Small intestine (tissue), 7 donors: ENCODE results near the gene NR6A1. TPM values are rescaled to one million over a fixed set of nuclear protein-coding genes. Genes with fewer than 3 reads are reported as not detected.

ENCODE experiments used
- DNase-seq, 2 donors: peaks; one replicate each; pipeline versions ENCODE4 v3.0.0 to v3.0.0-alpha.2; 2013
- FAIRE-seq: peaks from 2 replicates; lab custom pipeline; 2012; peaks lifted over from hg19 to GRCh38; lab: Jason Lieb, UNC
- H3K27ac ChIP-seq, 3 donors: one replicate each; pipeline ENCODE4 v1.5.1; 2013; ENCODE audit warnings: low read length in 2 of 3, mild to moderate bottlenecking in 2 of 3, control low read depth in 1 of 3, inconsistent platforms in 1 of 3, low read depth in 1 of 3, moderate library complexity in 1 of 3
- H3K27me3 ChIP-seq, 3 donors: one replicate each; pipeline ENCODE4 v1.6.1; 2013; ENCODE audit warnings: low read length in 3 of 3, inconsistent platforms in 1 of 3; ENCODE audit not compliant: control insufficient read depth in 3 of 3, insufficient read depth in 3 of 3
- H3K36me3 ChIP-seq, 3 donors: one replicate each; pipeline ENCODE4 v1.6.1; 2013; ENCODE audit warnings: low read length in 3 of 3, inconsistent platforms in 1 of 3, low read depth in 1 of 3, mild to moderate bottlenecking in 1 of 3, moderate library complexity in 1 of 3; ENCODE audit not compliant: control insufficient read depth in 3 of 3, insufficient read depth in 2 of 3
- H3K4me1 ChIP-seq, 3 donors: one replicate each; pipeline ENCODE4 v1.6.1; 2013; ENCODE audit warnings: low read length in 2 of 3, inconsistent platforms in 1 of 3, low read depth in 1 of 3, mild to moderate bottlenecking in 1 of 3, moderate library complexity in 1 of 3; ENCODE audit not compliant: control insufficient read depth in 3 of 3, insufficient read depth in 2 of 3
- H3K4me3 ChIP-seq, 3 donors: one replicate each; pipeline ENCODE4 v1.5.1; 2013; ENCODE audit warnings: low read length in 3 of 3, control low read depth in 1 of 3, inconsistent platforms in 1 of 3, low read depth in 1 of 3, mild to moderate bottlenecking in 1 of 3, moderate library complexity in 1 of 3
- H3K9me3 ChIP-seq, 2 donors: one replicate each; pipeline ENCODE4 v1.6.1; 2013; ENCODE audit warnings: low read depth in 1 of 2, low read length in 1 of 2; ENCODE audit not compliant: control insufficient read depth in 2 of 2, insufficient read depth in 1 of 2
- WGBS, 3 donors: extraction: QIAGEN DNeasy Blood & Tissue Kit; methylation state at CpG; one replicate each; pipeline ENCODE4 v1.1.7; 2013; 5-methylcytosine and 5-hydroxymethylcytosine counted together
- polyA plus RNA-seq, 4 donors: library from polyadenylated mRNA; stranded (reverse) in 3 of 4; unstranded in 1 of 4; fragments of 200-250 nt in 3 of 4; fragments of 120-200 nt in 1 of 4; gene quantifications; one replicate each; pipeline versions ENCODE4 v1.2.1 to v1.2.3, GENCODE V29; 2013
- donor health status: healthy with polysubstance abuse.
- donor health status: control.
- donor health status: control.
- donor health status: Bipolar disorder and iron deficiency.
- donor health status: healthy.

The NR6A1 gene
- polyA plus RNA-seq, 4 donors: 2.3 to 6.0 (median 4.0) TPM

DNA sequence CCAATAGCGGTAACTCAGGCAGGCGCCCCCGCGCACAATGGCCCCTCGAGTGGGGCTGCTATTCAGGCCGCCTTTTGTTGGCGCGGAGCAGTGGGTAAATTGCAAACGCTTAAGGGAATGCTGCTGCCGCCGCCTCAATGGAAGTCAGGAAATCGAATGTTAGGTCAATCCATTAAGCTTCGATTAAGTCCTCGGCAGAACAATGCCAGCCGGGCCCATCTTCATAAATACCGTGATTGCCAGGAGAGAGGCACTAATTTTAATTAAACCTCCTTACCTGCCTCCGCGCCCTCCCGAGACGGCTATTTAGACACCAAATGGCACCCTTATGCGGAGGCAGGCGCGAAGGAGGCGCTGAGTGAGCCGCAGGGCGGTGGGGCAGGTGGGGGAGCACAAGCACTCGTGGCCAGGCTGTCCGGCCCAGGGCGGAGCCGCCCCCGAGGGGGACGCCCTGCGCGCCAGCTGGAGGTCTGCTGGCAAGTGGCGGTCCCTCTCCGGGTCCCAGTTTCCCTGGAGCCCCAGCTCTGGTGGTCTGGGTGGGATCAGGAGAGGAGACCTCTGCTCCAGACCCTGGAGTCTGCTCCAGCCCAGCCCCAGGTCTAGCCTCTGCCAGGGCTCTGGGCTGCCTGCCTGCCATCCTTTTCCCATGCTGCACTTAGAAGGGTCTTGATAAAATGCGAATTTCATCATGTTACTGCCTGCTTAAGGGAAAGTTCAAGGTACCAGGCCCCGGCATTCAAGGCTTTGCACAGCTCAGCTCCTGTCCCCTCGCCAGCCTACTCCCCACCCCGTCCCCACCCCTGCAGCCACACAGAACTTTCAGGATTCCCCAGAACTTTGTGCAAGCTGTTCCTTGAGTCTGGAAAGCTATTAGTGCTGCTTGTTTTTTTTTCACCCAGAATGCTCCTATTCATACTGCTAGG lies 283.6 kb downstream of the NR6A1 start:
- Histone ChIP-seq H3K36me3 (no peaks in the 10 kb centered on the region), H3K4me1 (no peaks in the 10 kb centered on the region), H3K27me3 (peaks cover 0 to 70% (median 7%) of the 10 kb centered on the region in 3 donors), H3K4me3 (no peak overlapping the region), H3K9me3 (no peaks in the 10 kb centered on the region), H3K27ac (no peak overlapping the region)
- DNase-seq: no peak
- WGBS, 3 donors: 36 to 51% (median 47%) methylated on average over 33 to 40 of the region's 40 CpGs
- FAIRE-seq: no peak

DNA sequence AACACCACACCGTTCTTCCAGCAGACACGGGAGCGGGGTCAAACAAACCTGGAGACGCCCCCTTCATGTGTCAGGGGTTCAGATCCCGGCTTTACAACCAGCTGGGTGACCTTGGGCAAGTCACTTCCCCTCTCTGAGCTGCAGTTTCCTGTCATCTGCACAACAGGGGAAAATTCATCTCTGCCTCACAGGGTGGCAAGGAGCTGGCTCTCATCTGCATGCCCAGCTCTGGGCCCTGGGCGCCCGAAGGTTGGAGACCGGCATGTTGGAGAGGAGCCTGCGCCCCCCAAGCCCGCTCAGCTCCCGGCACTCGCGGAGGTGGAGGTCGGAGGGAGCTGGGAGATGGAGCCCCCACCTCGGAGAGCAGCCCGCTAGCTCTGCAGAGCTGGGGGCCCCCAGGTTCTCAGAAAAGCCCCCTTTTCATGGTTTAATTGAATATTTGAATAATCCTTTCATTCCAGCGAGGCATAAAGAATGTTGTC lies 284.3 kb downstream of the NR6A1 start:
- H3K4me3 ChIP-seq: no peak overlapping the region
- H3K9me3 ChIP-seq: no peaks in the 10 kb centered on the region
- FAIRE-seq: no peak
- no peak overlapping the region for H3K27ac ChIP-seq
- 50 to 63% (median 53%) methylated on average over 17 of the region's 17 CpGs for WGBS, 3 donors
- no peaks in the 10 kb centered on the region for H3K36me3 ChIP-seq
- H3K27me3 ChIP-seq: peaks cover 0 to 76% (median 10%) of the 10 kb centered on the region in 3 donors
- no peak for DNase-seq
- H3K4me1 ChIP-seq: no peaks in the 10 kb centered on the region

DNA sequence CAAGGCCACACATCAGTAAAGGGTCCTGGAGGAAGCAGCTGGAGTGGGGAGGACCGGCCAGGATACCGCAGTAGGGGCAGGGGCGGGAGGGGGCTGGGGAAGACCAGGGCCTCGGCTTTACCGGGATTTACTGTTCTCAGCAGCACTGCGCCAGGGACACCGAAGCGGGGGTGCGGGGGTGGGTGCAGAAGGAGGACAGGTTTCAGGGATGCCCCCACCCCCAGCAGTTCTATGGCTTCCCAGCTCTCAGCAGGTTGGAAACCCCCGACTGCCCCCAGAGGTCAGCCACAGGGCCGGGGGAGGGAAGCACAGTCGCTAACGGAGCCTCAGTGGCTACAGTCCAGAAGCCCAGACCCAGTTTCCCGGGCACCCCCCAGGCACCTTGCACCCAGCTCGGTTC lies 285.2 kb downstream of the NR6A1 start:
- H3K4me3 ChIP-seq: no peak overlapping the region
- H3K27me3 ChIP-seq: peaks cover 0 to 81% (median 10%) of the 10 kb centered on the region in 3 donors
- DNase-seq: no peak
- no peak overlapping the region for H3K27ac ChIP-seq
- WGBS, 3 donors: 55 to 66% (median 62%) methylated on average over 12 to 15 of the region's 15 CpGs
- H3K9me3 ChIP-seq: no peaks in the 10 kb centered on the region
- H3K4me1 ChIP-seq: no peaks in the 10 kb centered on the region
- FAIRE-seq: no peak
- H3K36me3 ChIP-seq: no peaks in the 10 kb centered on the region

DNA sequence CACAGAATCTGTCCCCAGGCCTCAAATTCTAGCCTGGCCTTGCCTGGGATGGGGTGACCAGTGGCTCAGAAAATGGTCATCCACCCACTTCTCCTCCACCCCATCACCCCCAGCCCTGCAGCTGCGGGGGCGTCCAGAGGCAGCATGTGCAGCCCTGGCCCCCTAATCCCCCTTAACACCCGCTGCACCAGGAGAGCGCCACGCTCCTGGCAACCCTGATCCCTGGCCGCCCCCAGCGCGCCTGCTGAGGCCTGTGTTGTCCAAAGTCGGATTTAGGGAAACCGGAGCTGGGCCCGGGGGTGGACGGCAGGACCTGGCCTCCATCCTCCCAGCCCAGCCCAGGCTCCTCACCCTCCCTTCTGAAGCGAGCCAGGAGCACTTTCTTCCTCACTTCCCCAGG lies 285.9 kb downstream of the NR6A1 start:
- FAIRE-seq: no peak
- H3K4me1 ChIP-seq: no peaks in the 10 kb centered on the region
- WGBS, 3 donors: 69 to 80% (median 71%) methylated on average over 12 to 13 of the region's 13 CpGs
- no peak overlapping the region for H3K4me3 ChIP-seq
- no peak overlapping the region for H3K27ac ChIP-seq
- no peaks in the 10 kb centered on the region for H3K9me3 ChIP-seq
- H3K27me3 ChIP-seq: peaks cover 0 to 87% (median 10%) of the 10 kb centered on the region in 3 donors
- H3K36me3 ChIP-seq: no peaks in the 10 kb centered on the region
- no peak for DNase-seq

DNA sequence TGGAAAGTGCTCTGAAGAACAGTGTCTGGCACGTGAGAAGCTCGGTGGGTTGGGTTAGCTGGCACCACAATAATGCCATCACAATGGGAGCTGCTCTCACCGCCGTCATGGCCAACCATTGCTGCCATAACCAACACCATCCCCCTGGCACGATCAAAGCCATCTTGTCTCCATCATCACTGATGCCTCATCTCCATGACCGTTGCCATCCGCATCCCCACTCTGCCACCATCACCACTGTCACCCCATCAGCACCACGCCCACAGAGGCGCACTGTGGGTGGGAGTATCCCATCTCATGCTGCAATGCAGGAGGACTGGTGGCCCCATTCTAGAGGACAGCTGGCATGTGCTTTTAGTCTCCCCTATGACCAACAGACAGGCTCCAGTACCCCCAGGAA lies 287.6 kb downstream of the NR6A1 start:
- FAIRE-seq: no peak

DNA sequence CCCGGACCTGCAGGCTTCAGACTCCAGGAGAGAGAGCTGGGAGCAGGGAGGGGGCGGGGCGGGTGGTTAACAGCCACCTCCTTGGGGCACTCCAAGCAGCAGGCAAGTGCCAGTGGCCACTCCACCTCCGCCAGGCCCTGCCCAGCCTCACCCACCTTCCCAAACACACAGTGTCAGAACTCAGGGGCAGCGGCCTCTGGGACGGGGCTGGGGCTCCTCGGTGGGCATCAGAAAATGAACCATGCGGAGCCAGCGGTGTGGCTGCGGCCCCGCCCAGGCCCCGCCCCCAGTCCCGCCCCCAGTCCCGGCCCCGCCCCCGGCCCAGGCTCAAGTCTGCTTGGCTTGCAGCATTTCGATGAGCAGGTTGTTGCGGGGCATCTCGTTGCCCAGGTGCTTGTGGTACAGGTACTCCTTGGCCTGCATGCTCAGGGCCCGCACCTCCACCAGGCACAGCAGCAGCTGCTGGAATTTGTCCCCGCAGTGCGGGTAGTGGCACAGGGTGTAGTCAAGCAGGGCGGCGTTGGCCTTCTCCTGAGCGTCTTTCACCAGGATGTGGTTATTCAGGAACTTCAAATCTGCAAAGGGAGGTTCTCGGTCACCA lies 288.6 kb downstream of the NR6A1 start:
- no peak for FAIRE-seq
- no peaks in the 10 kb centered on the region for H3K36me3 ChIP-seq
- no peak overlapping the region for H3K4me3 ChIP-seq
- WGBS, 3 donors: 19 to 39% (median 27%) methylated on average over 26 of the region's 26 CpGs
- H3K9me3 ChIP-seq: no peaks in the 10 kb centered on the region
- H3K4me1 ChIP-seq: no peaks in the 10 kb centered on the region
- DNase-seq: peak in 1 of 2 donors; percentile 5
- H3K27me3 ChIP-seq: peaks cover 4 to 86% (median 16%) of the 10 kb centered on the region in 3 donors
- H3K27ac ChIP-seq: no peak overlapping the region

More for the DNA sequence above, 287.6 kb downstream of the NR6A1 start:
- 94 to 96% (median 94%) methylated on average over 9 of the region's 9 CpGs for WGBS, 3 donors
- DNase-seq: no peak
- no peak overlapping the region for H3K4me3 ChIP-seq
- H3K4me1 ChIP-seq: no peaks in the 10 kb centered on the region
- H3K27me3 ChIP-seq: peaks cover 0 to 88% (median 16%) of the 10 kb centered on the region in 3 donors
- H3K36me3 ChIP-seq: no peaks in the 10 kb centered on the region
- no peak overlapping the region for H3K27ac ChIP-seq
- no peaks in the 10 kb centered on the region for H3K9me3 ChIP-seq

DNA sequence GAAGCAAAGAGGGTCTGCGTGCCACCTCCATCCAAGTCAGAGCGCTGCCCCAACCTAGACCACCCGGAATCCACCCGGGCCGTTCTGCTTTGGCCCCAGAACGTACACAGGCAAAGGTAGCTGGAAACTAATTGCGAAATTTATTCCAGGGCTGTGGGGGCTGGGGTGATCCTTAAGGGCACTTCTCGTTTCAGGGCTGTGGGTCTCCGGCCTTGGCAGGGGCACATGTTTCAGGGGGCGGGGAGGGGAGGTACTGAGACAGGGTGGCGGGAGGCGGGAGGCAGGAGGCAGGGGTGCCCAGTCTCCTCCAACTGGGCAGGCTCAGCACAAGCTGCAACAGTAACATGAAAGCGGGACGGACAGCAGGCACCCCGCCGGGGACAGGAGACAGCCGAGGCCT lies 290.0 kb downstream of the NR6A1 start:
- Histone ChIP-seq H3K4me1 (no peaks in the 10 kb centered on the region), H3K4me3 (no peak overlapping the region), H3K27me3 (peaks cover 4 to 86% (median 12%) of the 10 kb centered on the region in 3 donors), H3K27ac (no peak overlapping the region), H3K9me3 (no peaks in the 10 kb centered on the region), H3K36me3 (no peaks in the 10 kb centered on the region)
- no peak for DNase-seq
- no peak for FAIRE-seq
- WGBS, 3 donors: 48 to 63% (median 51%) methylated on average over 14 to 17 of the region's 17 CpGs

DNA sequence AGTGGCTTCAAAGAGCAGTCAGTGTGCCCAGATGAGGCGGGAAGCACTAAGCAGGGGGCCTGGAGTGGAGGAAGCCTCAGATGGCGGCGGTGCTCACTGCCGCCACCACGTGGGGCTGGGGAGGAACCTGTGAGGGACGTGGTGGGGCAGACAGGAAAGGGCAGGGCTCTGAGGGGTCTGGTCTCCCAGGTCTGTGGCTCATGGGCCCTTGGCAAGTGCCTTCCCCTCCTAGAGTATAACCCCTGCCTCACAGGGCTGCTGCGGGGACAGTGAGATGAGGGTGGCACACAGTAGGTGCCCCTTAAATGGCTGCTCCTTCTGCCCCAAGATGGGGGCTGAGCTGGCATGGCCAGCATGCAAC lies 290.5 kb downstream of the NR6A1 start:
- no peaks in the 10 kb centered on the region for H3K9me3 ChIP-seq
- no peak overlapping the region for H3K4me3 ChIP-seq
- peak; percentile 21 to 40 for DNase-seq
- no peak for FAIRE-seq
- peaks cover 4 to 83% (median 10%) of the 10 kb centered on the region in 3 donors for H3K27me3 ChIP-seq
- no peak overlapping the region for H3K27ac ChIP-seq
- no peaks in the 10 kb centered on the region for H3K4me1 ChIP-seq
- 8 to 19% (median 18%) methylated on average over 6 to 7 of the region's 7 CpGs for WGBS, 3 donors
- no peaks in the 10 kb centered on the region for H3K36me3 ChIP-seq
